ENCODE results near the gene ELOF1. TPM values are rescaled to one million over a fixed set of nuclear protein-coding genes. Genes with fewer than 3 reads are reported as not detected.
A peak's percentile ranks its signal among the peaks of the same experiment; 100 is the strongest.

ELOF1 gene
- polyA plus RNA-seq, 3 donors, result 43.5 to 48.5 (median 44.9) TPM

DNA sequence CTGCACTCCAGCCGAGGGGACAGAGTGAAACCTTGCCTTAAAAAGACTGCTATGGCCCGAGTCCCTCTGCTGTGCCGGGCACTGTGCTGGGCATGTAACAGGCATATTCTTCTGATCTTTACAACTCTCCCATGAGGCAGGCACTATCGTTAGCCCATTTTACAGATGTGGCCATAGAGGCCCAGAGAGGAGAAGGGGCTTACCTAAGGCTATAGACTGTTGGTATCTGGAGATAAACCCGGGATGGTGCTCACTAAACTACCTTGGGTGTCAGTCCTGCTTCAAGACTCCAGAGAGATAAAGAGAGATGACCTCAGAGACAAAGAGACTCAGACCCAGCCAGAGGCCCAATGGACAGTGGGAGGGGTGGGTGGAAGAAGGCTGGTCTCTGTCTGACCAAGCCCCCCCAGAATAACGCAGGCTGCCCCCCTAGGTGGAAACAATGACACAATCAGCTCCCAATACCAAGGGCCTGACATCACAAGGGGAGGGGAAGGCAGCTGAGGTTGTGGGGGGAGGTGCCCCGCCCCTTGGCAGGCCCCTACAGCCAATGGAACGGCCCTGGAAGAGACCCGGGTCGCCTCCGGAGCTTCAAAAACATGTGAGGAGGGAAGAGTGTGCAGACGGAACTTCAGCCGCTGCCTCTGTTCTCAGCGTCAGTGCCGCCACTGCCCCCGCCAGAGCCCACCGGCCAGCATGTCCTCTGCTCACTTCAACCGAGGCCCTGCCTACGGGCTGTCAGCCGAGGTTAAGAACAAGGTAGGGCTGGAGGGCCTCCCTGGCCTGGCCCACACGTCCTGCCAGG is 20.6 kb downstream of the ELOF1 start, which contains the start of gene CNN1:
Gene CNN1 (plus strand): TSS at position 620 of the 805 bp plus-strand sequence. CDS start 77 bp downstream, at position 697.
- no peak for DNase-seq (ENCODE audit: low read depth in 3 of 3, low spot score in 2 of 3)

DNA sequence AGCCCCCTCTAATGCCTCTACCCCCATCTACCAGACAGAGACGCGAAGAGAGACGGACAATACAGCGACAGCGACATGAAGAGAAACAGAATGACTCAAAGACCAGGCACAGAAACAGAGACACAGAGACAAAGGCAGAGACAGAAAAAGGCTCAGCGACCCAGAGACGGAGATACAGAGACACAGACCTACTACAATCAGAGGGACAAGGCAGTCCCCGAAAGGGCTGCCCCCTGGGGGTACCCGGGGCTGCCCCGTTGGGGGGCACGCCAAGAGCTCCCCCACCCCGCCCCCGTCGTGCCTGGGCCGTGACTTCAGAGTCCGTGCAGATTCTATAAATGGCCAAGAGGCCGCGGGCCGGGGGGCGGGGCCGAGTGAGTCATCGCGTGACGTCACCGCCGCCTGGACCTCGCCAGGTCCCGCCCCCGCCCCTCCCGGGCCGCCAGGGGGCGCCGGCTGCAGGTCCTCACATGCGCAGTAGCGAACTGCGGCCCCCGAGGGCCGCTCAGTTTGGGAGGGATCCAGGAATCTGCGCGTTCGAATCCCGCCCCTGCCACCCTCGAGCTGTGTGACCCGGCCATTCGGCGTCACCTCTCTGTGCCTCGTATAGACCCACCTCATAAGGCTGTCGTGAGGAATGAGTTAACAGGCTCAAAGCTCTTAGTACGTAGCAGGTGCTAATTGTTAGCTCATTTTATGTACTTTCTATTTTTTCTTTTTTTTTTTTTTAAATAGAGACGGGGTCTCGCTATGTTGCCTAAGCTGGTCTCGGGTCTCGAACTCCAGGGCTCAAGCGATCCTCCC is 23.0 kb downstream of the ELOF1 start:
- peak in 2 of 3 donors; percentile 68 to 69 for DNase-seq (ENCODE audit: low read depth in 3 of 3, low spot score in 2 of 3)

DNA sequence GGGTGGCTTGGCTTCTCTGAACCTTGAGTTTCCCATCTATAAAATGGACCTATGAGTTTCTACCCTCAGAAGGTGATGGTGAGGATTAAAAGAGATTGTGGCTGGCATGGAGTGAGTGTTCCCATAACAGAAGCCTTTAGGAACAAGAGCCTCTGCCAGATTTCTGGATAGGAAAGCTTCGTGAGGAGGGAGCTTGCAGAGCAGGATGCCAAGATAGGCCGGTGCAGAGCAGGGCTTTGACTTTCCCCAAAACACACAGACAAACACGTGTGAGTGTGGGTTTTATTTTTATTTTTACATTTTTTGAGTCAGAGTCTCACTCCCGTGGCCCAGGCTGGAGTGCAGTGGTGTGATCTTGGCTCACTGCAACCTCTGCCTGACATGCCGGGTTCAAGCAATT is 24.1 kb downstream of the ELOF1 start:
- DNase-seq (ENCODE audit: low read depth in 3 of 3, low spot score in 2 of 3), result no peak

DNA sequence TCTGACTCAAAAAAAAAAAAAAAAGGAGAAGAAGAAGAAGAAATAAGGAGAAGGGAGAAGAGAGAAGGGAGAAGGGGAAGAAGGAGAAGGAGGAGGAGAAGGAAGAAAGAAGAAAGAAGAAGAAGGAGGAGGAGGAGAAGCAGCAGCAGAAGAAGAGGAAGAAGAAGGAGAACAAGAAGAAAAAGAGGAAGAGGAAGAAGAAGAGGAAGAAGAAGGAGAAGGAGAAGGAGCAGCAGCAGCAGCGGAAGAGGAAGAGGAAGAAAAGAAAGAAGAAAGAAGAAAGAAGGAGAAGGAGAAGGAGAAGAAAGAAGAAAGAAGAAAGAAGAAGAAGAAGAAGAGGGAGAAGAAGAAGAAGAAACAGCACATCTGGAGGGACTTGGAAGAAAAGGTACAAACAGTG is 24.5 kb downstream of the ELOF1 start:
- DNase-seq (ENCODE audit: low read depth in 3 of 3, low spot score in 2 of 3), result no peak

DNA sequence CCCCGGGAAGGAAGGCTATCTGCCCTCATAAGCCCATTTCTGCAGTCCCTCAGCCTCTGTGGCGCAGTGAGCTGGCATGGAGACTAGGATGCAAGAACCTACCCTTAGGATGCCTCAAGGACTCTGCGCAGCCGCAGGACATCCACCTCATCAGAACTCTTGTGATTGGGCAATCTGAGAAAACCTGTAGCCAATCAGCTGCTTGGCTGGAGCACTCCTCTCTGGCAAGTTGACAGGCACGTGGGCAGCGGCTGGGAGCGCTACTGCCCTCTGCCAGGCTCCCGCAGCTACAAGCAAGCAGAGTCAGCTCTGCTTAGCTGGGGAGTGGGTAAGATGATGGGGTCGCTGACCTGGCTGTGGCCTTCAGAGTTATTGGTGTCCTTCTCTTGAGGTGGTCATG is 28.6 kb downstream of the ELOF1 start:
- no peak for DNase-seq (ENCODE audit: low read depth in 3 of 3, low spot score in 2 of 3)

DNA sequence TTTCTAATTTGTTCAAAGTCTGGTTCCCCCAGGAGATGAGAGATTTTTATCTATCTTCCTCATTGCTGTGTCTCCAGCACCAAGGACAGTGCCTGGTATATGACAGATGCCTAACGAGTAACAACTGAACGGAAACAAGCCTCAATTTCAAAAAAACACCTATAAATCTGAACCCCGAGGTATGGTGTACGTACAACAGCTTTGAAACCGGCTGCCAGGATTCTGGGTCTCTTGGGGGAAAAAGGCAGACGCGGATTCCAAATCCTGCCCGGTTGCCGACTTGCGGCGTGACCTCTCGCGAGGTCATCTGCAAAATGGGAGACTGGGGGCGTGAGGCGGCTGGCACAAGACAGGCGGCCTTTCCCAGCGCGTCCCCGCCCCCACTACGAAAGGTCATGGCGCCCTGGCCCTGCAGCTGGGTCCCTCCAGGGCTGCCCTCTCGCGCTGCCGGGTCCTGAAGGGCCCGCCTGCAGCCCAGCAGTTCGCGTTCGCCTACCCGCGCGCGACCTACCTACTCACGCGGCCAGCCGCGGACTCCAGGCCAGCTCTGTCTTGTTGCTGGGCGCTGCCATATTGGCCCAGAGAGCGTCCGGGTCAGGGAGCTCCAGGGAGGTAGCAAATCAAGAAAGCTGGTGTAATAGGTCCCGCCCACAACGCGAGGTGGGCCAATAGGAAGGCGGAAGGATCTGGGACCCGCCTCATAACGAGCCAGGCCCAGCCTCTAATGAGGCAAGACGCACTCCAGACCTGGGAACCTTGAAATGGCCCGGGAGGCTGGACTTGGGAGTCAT is 30.3 kb downstream of the ELOF1 start, which contains the start of gene ECSIT:
Gene ECSIT (minus strand): TSS at position 584 of the 791 bp plus-strand sequence. CDS start 9,964 bp downstream, outside the sequence.
- DNase-seq (ENCODE audit: low read depth in 3 of 3, low spot score in 2 of 3), result peak; percentile 92 to 93 (median 92)

DNA sequence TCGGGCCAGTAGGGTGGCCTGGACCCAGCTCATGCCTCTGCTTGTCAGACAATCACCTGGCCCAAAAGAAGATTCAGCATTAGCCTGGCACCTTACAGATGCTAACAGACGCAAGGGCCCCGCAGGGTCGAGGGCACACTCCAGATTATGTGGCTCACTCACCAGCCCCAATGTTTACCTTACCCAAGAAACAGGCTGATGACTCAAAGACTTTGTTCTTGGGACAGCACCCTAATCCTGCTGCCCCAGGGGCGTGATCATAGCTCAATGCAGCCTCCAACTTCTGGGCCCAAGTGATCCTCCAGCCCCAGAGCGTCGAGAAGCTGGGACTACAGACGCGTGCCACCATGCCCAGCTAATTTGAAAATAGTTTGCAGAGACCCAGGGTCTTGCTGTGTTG is 39.9 kb downstream of the ELOF1 start:
- DNase-seq (ENCODE audit: low read depth in 3 of 3, low spot score in 2 of 3), result no peak

DNA sequence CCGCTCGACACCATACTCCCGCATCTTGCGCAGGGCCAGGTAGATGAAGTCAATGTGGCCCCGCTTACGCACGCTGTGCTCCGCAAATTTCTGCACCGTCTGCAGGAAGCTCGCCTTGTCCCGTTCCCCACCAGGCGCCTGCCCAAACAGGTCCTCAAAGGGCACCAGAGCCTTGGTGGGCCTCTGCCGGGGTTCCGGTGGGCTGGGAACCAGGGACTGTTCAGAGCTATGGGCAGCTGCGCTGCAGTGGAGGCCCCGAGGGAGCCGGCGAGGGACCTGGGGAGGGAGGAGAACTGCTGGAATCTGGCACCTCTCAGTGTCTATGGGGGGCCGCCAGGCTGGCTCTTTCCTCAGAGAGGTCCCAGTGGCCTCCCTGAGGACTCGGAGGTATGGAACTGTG is 45.1 kb downstream of the ELOF1 start:
- no peak for DNase-seq (ENCODE audit: low read depth in 3 of 3, low spot score in 2 of 3)

DNA sequence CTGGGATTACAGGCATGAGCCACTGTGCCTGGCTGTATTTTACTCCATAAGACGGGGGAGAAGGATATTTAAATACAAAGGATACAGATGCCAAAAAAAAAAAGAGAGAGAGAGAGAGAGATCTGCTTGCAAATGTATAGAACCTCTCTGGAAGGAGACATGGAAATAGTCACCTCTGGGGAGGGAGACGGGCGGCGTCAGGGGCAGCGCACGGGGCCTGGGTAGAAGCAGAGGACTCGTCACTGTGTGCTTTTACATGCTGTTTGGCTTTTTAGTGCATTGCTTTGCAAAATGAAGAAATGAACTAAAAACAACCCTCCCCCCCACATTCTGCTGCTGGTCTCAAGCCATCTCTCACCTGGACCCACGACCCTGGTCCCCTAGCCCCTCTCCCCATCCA is 48.6 kb downstream of the ELOF1 start:
- DNase-seq (ENCODE audit: low read depth in 3 of 3, low spot score in 2 of 3), result no peak

DNA sequence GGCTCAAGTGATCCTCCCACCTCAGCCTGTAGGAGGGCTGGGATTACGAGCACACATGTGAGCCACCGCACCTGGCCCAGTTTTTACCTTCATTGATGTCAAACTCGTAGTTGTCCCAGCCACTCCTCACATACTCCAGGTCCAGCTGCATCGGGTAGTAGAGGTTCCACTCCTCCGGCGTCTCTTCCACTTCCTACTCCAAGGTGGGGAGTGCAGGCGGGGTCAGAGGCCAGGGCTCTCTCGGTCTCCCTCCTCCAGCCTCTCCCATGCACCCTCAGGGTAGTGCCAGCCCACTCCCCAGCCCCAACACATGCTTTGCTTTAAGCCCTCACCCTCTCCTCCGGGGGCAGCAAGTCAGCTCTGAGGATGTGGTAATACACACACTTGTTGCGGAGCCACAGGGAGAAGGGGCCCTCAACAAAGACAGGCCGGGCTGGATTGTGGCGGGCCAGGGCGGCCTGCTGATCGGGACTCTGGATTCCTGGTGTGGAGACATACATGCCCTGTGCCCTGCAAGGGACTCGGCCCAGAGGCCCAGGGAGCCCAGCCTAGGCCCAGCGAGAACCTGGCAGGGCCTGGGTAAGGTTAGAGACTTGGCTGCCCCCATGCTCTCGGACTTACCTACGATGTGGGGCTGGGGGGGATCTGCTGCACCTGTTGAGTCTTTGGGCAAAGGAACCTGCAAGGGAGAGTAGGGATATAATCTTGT is 51.5 kb downstream of the ELOF1 start:
- no peak for DNase-seq (ENCODE audit: low read depth in 3 of 3, low spot score in 2 of 3)

DNA sequence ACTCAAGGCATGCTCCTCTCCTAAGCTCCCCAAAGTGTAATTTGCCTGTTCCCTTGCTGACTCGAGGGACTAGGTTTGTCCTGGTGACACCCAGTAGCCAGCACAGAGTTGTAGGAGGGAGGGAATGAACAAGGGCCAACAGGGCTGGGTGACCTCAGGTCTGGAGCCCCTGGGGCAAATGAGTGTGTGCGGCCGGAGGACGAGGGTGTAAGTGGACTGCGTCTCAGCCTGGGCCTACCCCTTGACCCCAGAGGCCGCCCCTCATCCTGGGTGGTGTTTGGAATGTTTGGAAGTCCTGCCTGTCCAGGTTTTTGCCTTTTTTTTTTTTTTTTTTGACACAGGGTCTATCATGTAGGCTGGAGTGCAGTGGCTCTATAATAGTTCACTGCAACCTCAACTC is 52.1 kb downstream of the ELOF1 start:
- DNase-seq (ENCODE audit: low read depth in 3 of 3, low spot score in 2 of 3), result no peak

DNA sequence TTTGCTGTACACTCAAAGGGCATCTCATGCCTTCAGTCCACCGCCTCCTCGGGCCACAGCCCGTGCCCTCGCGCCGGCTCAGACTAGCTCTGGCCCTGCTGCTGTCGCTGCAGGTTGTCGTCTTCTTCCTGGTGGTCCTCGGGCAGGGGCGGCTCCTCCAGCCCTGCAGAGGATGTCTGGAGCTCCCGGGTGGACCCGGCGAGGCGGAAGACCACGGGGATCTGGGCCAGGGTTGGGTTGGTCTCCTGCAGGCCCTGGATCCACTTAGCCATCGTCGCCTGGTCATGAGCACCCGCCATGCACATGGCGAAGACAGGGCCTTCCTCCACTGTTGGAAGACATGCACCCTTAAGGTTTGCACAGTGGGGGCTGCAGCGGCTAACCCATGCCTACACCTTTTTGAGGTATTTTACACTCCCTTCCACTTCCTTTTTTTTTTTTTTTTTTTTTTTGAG is 52.9 kb downstream of the ELOF1 start:
- no peak for DNase-seq (ENCODE audit: low read depth in 3 of 3, low spot score in 2 of 3)

DNA sequence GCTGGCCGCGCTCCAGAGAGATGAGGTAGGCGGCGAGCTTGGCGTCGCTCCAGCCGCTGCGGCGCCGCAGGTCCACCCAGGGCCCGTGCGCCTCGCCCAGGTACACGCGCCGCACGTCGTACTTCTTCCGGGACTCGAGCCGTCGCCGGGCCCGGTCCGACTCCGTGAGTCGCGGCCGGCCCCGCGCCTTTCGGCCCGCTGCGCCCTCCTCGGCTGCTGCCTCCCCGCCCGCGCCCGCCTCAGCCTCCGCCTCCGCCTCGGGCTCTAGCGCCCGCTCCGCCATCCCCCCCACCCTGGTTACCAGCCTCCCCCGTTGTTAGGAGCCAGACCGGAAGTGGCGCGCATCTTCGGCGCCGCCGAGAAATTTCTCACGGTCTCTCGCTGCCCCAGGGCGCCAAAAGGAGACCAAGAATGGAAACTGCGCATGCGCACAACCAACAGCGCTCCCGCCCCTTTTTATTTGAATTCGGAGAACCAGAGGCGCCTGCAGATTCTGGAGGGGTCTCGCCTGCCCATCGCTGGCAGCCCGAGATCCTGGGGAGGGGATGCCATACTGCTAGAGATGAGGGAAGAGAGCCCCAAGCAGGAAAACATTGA is 53.4 kb downstream of the ELOF1 start, which contains the start of gene ZNF653:
Gene ZNF653 (minus strand): TSS at position 336 of the 597 bp plus-strand sequence. CDS start 53 bp downstream, at position 283.
- DNase-seq (ENCODE audit: low read depth in 3 of 3, low spot score in 2 of 3), result peak; percentile 91 to 94 (median 93)

DNA sequence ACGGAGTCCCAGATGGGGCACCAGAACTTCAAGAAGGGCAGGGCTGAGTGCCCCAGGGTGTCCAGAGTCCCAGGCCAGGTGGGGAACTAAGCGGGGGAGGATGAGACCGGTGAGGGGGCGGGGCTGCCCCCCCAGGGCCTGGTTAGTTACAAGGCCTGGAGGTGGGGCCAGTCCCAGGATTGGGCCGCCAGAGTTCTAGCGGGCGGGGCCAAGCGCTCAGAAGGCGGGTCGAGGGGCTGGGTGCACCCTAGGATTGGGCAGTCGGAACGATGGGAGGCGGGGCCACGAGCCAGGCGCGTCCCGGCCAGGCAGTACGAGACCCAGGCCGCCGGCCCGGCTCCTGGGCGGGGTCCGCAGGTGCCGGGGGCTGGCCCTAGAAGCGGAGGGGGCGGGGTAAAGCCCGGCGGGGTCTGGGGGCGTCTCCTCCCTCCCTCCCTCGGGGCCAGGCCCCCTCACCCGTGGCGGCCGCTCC is 54.0 kb downstream of the ELOF1 start:
- peak; percentile 73 to 88 (median 85) for DNase-seq (ENCODE audit: low read depth in 3 of 3, low spot score in 2 of 3)

DNA sequence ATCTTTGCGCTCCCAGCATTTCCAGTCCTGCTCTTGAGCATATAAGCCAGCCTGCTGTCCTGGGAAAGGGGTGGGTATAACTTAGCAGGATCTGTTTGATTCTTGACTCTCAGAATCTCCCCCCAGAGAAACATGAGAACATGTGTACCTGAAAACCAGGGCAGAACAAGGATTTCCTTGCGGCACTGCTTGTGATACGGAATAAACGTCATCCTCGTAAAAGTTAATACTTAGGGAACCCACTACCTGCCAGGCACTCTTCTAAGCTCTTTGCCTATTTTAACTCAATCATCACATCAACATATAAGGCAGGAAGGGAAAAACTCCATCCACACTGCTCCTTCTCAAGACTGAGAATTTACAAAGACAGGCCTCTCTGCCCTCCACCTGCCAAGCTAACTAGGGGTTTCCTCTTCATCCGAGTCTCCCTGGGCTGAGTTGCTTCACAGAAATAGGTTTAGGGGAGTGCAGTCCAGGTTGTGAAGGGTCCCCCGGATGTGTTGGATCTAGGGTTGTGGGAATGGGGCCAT is 54.5 kb downstream of the ELOF1 start:
- DNase-seq (ENCODE audit: low read depth in 3 of 3, low spot score in 2 of 3), result no peak

Data from right renal cortex interstitium (tissue), 3 donors.